Measurements from ENCODE around the gene HDAC4.

- no peak for TF ChIP-seq YY1 (IDR thresholded peaks at IDR 0.05; ENCODE audit: low read depth)
- TF ChIP-seq CEBPB (IDR thresholded peaks at IDR 0.05), result no peak
- no peak for TF ChIP-seq MAX (IDR thresholded peaks at IDR 0.05)
- TF ChIP-seq REST (IDR thresholded peaks at IDR 0.05; ENCODE audit: low read depth), result no peak
- no peak for TF ChIP-seq NFIC (IDR thresholded peaks at IDR 0.05)
- no peak for TF ChIP-seq TCF12 (IDR thresholded peaks at IDR 0.05; ENCODE audit: low read depth)
- no peak for TF ChIP-seq RAD21 (IDR thresholded peaks at IDR 0.05; ENCODE audit: low read depth)
- no peak for TF ChIP-seq ZBTB7A (IDR thresholded peaks at IDR 0.05; ENCODE audit: low read depth)
- TF ChIP-seq CREB1 (IDR thresholded peaks at IDR 0.05; ENCODE audit: low read depth), result no peak
- no peak for TF ChIP-seq EP300 (IDR thresholded peaks at IDR 0.05; ENCODE audit: borderline replicate concordance)
- TF ChIP-seq EGR1 (IDR thresholded peaks at IDR 0.05), result no peak
These were observed 334.2 kb downstream of the HDAC4 start for GRCh38 chr2:239066597-239066996.

Data from Ishikawa (cell line).